Common myeloid progenitor, CD34-positive (primary cell): ENCODE data around the gene MATK.

Source experiments
- CTCF ChIA-PET: fragments of 350-600 bp; sonication (Branson Sonifier 250); formaldehyde crosslinking; loops from one replicate; lab custom pipeline; 2021; ENCODE audit warnings: antibody characterized with exemption; lab: Charles Lee
- POLR2A ChIA-PET: fragments of 350-600 bp; sonication (Branson Sonifier 250); formaldehyde crosslinking; loops from one replicate; lab custom pipeline; 2021; ENCODE audit warnings: antibody characterized with exemption; lab: Charles Lee
- DNase-seq, 3 donors: peaks; one replicate each; pipeline versions ENCODE4 v3.0.0 to v3.0.0-alpha.2; 2013
- H3K27ac ChIP-seq, 2 experiments: 1 replicate in 1 of 2; 2 replicates in 1 of 2; pipeline ENCODE4 v1.7.0; 2013; ENCODE audit warnings: inconsistent platforms in 2 of 2, low read length in 2 of 2, mild to moderate bottlenecking in 2 of 2, low read depth in 1 of 2, moderate library complexity in 1 of 2; ENCODE audit not compliant: severe bottlenecking in 2 of 2, insufficient read depth in 1 of 2, poor library complexity in 1 of 2
- H3K27me3 ChIP-seq, 5 experiments: replicated peaks in 2 of 5; 1 replicate in 3 of 5; 2 replicates in 2 of 5; pipeline versions ENCODE4 v1.6.1 to v1.7.0; 2013; ENCODE audit warnings: low read length in 4 of 5, mild to moderate bottlenecking in 2 of 5, moderate library complexity in 2 of 5, inconsistent platforms in 1 of 5; ENCODE audit not compliant: insufficient read depth in 5 of 5, control insufficient read depth in 4 of 5
- H3K36me3 ChIP-seq, 4 experiments: 1 replicate in 2 of 4; 2 replicates in 2 of 4; pipeline versions ENCODE4 v1.6.1 to v1.7.0; 2013; ENCODE audit warnings: low read length in 3 of 4, control low read depth in 1 of 4, mild to moderate bottlenecking in 1 of 4; ENCODE audit not compliant: control insufficient read depth in 4 of 4, insufficient read depth in 4 of 4
- H3K4me1 ChIP-seq, 4 experiments: 1 replicate in 3 of 4; 2 replicates in 1 of 4; pipeline versions ENCODE4 v1.6.1 to v1.7.1; 2013; ENCODE audit warnings: low read length in 3 of 4, mild to moderate bottlenecking in 3 of 4, control low read depth in 1 of 4, inconsistent platforms in 1 of 4, moderate library complexity in 1 of 4; ENCODE audit not compliant: control insufficient read depth in 4 of 4, insufficient read depth in 4 of 4; ENCODE audit errors: control extremely low read depth in 1 of 4
- H3K4me3 ChIP-seq, 7 experiments: 1 replicate in 4 of 7; 2 replicates in 3 of 7; pipeline versions ENCODE4 v1.5.1 to v1.7.0; 2013; ENCODE audit warnings: mild to moderate bottlenecking in 7 of 7, low read length in 6 of 7, moderate library complexity in 6 of 7, inconsistent platforms in 2 of 7, low read depth in 2 of 7, control low read depth in 1 of 7; ENCODE audit not compliant: insufficient read depth in 4 of 7, control insufficient read depth in 1 of 7; ENCODE audit errors: extremely low read depth in 1 of 7
- H3K9me3 ChIP-seq, 5 experiments: 1 replicate in 4 of 5; 2 replicates in 1 of 5; pipeline versions ENCODE4 v1.6.1 to v1.7.1; 2013; ENCODE audit warnings: low read length in 4 of 5, mild to moderate bottlenecking in 2 of 5, inconsistent platforms in 1 of 5, low read depth in 1 of 5, moderate library complexity in 1 of 5; ENCODE audit not compliant: control insufficient read depth in 4 of 5, insufficient read depth in 2 of 5; ENCODE audit errors: control extremely low read depth in 1 of 5
- WGBS: methylation state at CpG from one replicate; pipeline ENCODE4 v1.1.5; 2013; ENCODE audit not compliant: insufficient coverage; 5-methylcytosine and 5-hydroxymethylcytosine counted together

Gene MATK

GRCh38 chr19:3831601-3832000, 45.4 kb upstream of the MATK start:
- Histone ChIP-seq H3K27ac (no peak overlapping the region), H3K9me3 (no peaks in the 10 kb centered on the region), H3K27me3 (peaks cover 0 to 24% (median 0%) of the 10 kb centered on the region in 5 experiments), H3K4me1 (no peaks in the 10 kb centered on the region), H3K4me3 (no peak overlapping the region), H3K36me3 (no peaks in the 10 kb centered on the region)
- whole genome bisulfite sequencing = 79% methylated on average over 16 of the region's 19 CpGs
- DNase-seq = no peak
- ChIA-PET CTCF (interaction anchor here (1.8 kb wide), 1 partner anchor 9 kb away, joined by 5 read pairs; no protein-coding TSS in a partner anchor), POLR2A (interaction anchor here (0.6 kb wide), 1 partner anchor 88 kb away, joined by 3 read pairs; no protein-coding TSS in a partner anchor)

- no peaks in the 10 kb centered on the region for H3K9me3 ChIP-seq
- H3K27me3 ChIP-seq = peaks cover 0 to 24% (median 0%) of the 10 kb centered on the region in 5 experiments
- no peak for DNase-seq
- H3K4me3 ChIP-seq = no peak overlapping the region
- WGBS = 81% methylated on average over 45 of the region's 45 CpGs
- no peaks in the 10 kb centered on the region for H3K36me3 ChIP-seq
- no peak overlapping the region for H3K27ac ChIP-seq
- H3K4me1 ChIP-seq = no peaks in the 10 kb centered on the region
- ChIA-PET CTCF (interaction anchor here (0.6 to 1.8 kb wide), 4 partner anchors 9 to 1237 kb away, joined by 3 to 5 read pairs (median 3); no protein-coding TSS in a partner anchor), POLR2A (interaction anchor here (0.6 kb wide), 2 partner anchors 103 to 383 kb away, joined by 3 to 4 read pairs; no protein-coding TSS in a partner anchor)
Observed at GRCh38 chr19:3830621-3831589, 44.7 kb upstream of the MATK start.

GRCh38 chr19:3827306-3827705, 41.1 kb upstream of the MATK start:
- Histone ChIP-seq H3K27ac (no peak overlapping the region), H3K27me3 (peaks cover 0 to 16% (median 0%) of the 10 kb centered on the region in 5 experiments), H3K4me1 (no peaks in the 10 kb centered on the region), H3K4me3 (no peak overlapping the region), H3K36me3 (no peaks in the 10 kb centered on the region), H3K9me3 (no peaks in the 10 kb centered on the region)
- CTCF ChIA-PET = no interaction called here
- DNase-seq = no peak
- WGBS = 97% methylated on average over 25 of the region's 26 CpGs
- POLR2A ChIA-PET = interaction anchor here (0.7 kb wide), 1 partner anchor 15 kb away, joined by 3 read pairs; no protein-coding TSS in a partner anchor

- ChIA-PET POLR2A (interaction anchor here (0.7 kb wide), 2 partner anchors 60 to 67 kb away, joined by 3 to 4 read pairs; no protein-coding TSS in a partner anchor), CTCF (interaction anchor here (1.3 kb wide), 1 partner anchor 21 kb away, joined by 3 read pairs; no protein-coding TSS in a partner anchor)
- Histone ChIP-seq H3K27ac (no peak overlapping the region), H3K4me1 (peaks cover 0 to 5% (median 3%) of the 10 kb centered on the region in 4 experiments), H3K9me3 (no peaks in the 10 kb centered on the region), H3K4me3 (no peak overlapping the region), H3K27me3 (peaks cover 0 to 10% (median 0%) of the 10 kb centered on the region in 5 experiments), H3K36me3 (no peaks in the 10 kb centered on the region)
- DNase-seq = no peak
- 94% methylated on average over 9 of the region's 12 CpGs for WGBS
Observed at GRCh38 chr19:3826163-3826562, 40.0 kb upstream of the MATK start.

GRCh38 chr19:3825286-3825956, 39.2 kb upstream of the MATK start:
- peaks cover 0 to 8% (median 3%) of the 10 kb centered on the region in 4 experiments for H3K4me1 ChIP-seq
- no peaks in the 10 kb centered on the region for H3K36me3 ChIP-seq
- no peak overlapping the region for H3K4me3 ChIP-seq
- H3K9me3 ChIP-seq = no peaks in the 10 kb centered on the region
- peaks cover 0 to 3% (median 0%) of the 10 kb centered on the region in 5 experiments for H3K27me3 ChIP-seq
- H3K27ac ChIP-seq = no peak overlapping the region
- ChIA-PET POLR2A (interaction anchor here (0.7 kb wide), 1 partner anchor 67 kb away, joined by 3 read pairs; no protein-coding TSS in a partner anchor), CTCF (interaction anchor here (1.3 kb wide), 1 partner anchor 21 kb away, joined by 3 read pairs; no protein-coding TSS in a partner anchor)
- no peak for DNase-seq
- WGBS = 91% methylated on average over 19 of the region's 32 CpGs

- Histone ChIP-seq H3K27me3 (no peaks in the 10 kb centered on the region), H3K9me3 (no peaks in the 10 kb centered on the region), H3K36me3 (no peaks in the 10 kb centered on the region), H3K4me1 (peaks cover 0 to 28% (median 9%) of the 10 kb centered on the region in 4 experiments), H3K4me3 (no peak overlapping the region), H3K27ac (no peak overlapping the region)
- DNase-seq = no peak
- whole genome bisulfite sequencing = 95% methylated on average over 6 of the region's 10 CpGs
- ChIA-PET CTCF (interaction anchor here (1.0 to 2.4 kb wide), 7 partner anchors 11 to 61 kb away, joined by 3 to 17 read pairs (median 6); partner anchors contain the start of gene MRPL54), POLR2A (no interaction called here)
Observed at GRCh38 chr19:3823350-3823713, 37.2 kb upstream of the MATK start.
